Measurements from ENCODE around the gene DAPK3.
"Not testable (repeated sequence)": the region's sequence is repeated elsewhere in the genome, so short reads cannot be mapped to it uniquely, and the experiment has no call there.

The DAPK3 gene

GRCh38 chr19:4000798-4001197 lies 29.9 kb upstream of the DAPK3 start:
- DNase-seq: not testable (repeated sequence)

GRCh38 chr19:3998667-3999412 lies 27.9 kb upstream of the DAPK3 start:
- DNase-seq: not testable (repeated sequence)

GRCh38 chr19:3995607-3996006 lies 24.7 kb upstream of the DAPK3 start:
- DNase-seq: no peak

- no peak for DNase-seq
These were observed 19.9 kb upstream of the DAPK3 start for GRCh38 chr19:3990815-3991117.

GRCh38 chr19:3987619-3988371 lies 16.9 kb upstream of the DAPK3 start:
- peak; percentile 92 for DNase-seq

- peak; percentile 82 for DNase-seq
These were observed 15.6 kb upstream of the DAPK3 start for GRCh38 chr19:3986260-3987041.

GRCh38 chr19:3985643-3986259 lies 14.9 kb upstream of the DAPK3 start:
- DNase-seq: no peak

- DNase-seq: peak; percentile 94
These were observed 14.2 kb upstream of the DAPK3 start, which contains the start of gene EEF2 for GRCh38 chr19:3984908-3985642. EEF2 (minus strand) TSS chr19:3985463; CDS start chr19:3985380, 83 bp downstream.

GRCh38 chr19:3984584-3984907 lies 13.6 kb upstream of the DAPK3 start:
- DNase-seq: peak; percentile 31

GRCh38 chr19:3983936-3984583 lies 13.2 kb upstream of the DAPK3 start:
- DNase-seq: peak; percentile 57

GRCh38 chr19:3983542-3983914 lies 12.6 kb upstream of the DAPK3 start:
- no peak for DNase-seq

- peak; percentile 41 for DNase-seq
These were observed 12.0 kb upstream of the DAPK3 start for GRCh38 chr19:3982701-3983541.

GRCh38 chr19:3981736-3982681 lies 11.1 kb upstream of the DAPK3 start:
- DNase-seq: no peak

GRCh38 chr19:3981373-3981735 lies 10.5 kb upstream of the DAPK3 start:
- peak; percentile 6 for DNase-seq

- no peak for DNase-seq
These were observed 9.7 kb upstream of the DAPK3 start for GRCh38 chr19:3980353-3981251.

- DNase-seq: peak; percentile 18
These were observed 8.9 kb upstream of the DAPK3 start for GRCh38 chr19:3979674-3980352.

GRCh38 chr19:3979289-3979673 lies 8.4 kb upstream of the DAPK3 start:
- no peak for DNase-seq

GRCh38 chr19:3978145-3978544 lies 7.2 kb upstream of the DAPK3 start:
- DNase-seq: no peak

Data from activated CD4-positive, alpha-beta T cell treated with anti-CD3 and anti-CD28 coated beads, Interleukin-2, Interleukin-6, amounts not matched to agents 100 ng/mL and 50 ng/mL, durations not matched to agents 16 hours and 8 hours (primary cell).